Naive thymus-derived CD8-positive, alpha-beta T cell (primary cell): ENCODE measurements around the gene ABCB1. TPM values are rescaled to one million over a fixed set of nuclear protein-coding genes. Genes with fewer than 3 reads are reported as not detected.

ENCODE experiments used
- ATAC-seq, 2 donors: fragments of 150-1000 bp; cut with Tn5 transposase in 1 of 2; sonication (Bioruptor Pico), chemical (Tn5 transposase) in 1 of 2; 1 replicate in 1 of 2; 2 replicates in 1 of 2; pipeline ENCODE4 v1.10.0; 2021; ENCODE audit warnings: mild to moderate bottlenecking in 2 of 2, moderate library complexity in 2 of 2
- POLR2A ChIA-PET: fragments of 350-600 bp; sonication (Branson Sonifier 250); formaldehyde crosslinking; loops from one replicate; lab custom pipeline; 2021; ENCODE audit warnings: antibody characterized with exemption; lab: Charles Lee
- DNase-seq, 10 donors: peaks; one replicate each; pipeline versions ENCODE4 v3.0.0 to v3.0.0-alpha.2; 2020 to 2022
- H3K27ac Mint-ChIP-seq, 10 donors: one replicate each; pipeline ENCODE4 v1.8.0; 2020 to 2022; ENCODE audit warnings: mild to moderate bottlenecking in 10 of 10, mixed read lengths in 10 of 10, moderate library complexity in 4 of 10, inconsistent platforms in 1 of 10
- H3K27me3 Mint-ChIP-seq, 5 donors: one replicate each; pipeline ENCODE4 v1.8.0; 2021 to 2022; ENCODE audit warnings: mixed read lengths in 5 of 5
- H3K36me3 Mint-ChIP-seq, 3 donors: one replicate each; pipeline ENCODE4 v1.8.0; 2020 to 2022; ENCODE audit warnings: mixed read lengths in 3 of 3, mild to moderate bottlenecking in 2 of 3, inconsistent platforms in 1 of 3
- H3K4me1 Mint-ChIP-seq, 4 donors: one replicate each; pipeline ENCODE4 v1.8.0; 2021 to 2022; ENCODE audit warnings: mixed read lengths in 4 of 4
- H3K4me3 Mint-ChIP-seq, 10 donors: one replicate each; pipeline ENCODE4 v1.8.0; 2020 to 2022; ENCODE audit warnings: mild to moderate bottlenecking in 10 of 10, mixed read lengths in 10 of 10, moderate library complexity in 6 of 10, inconsistent platforms in 1 of 10
- H3K9me3 Mint-ChIP-seq, 9 donors: one replicate each; pipeline ENCODE4 v1.8.0; 2020 to 2022; ENCODE audit warnings: mixed read lengths in 9 of 9, mild to moderate bottlenecking in 3 of 9, inconsistent platforms in 1 of 9, moderate library complexity in 1 of 9
- polyA plus RNA-seq, 3 donors: library from polyadenylated mRNA; unstranded; fragments of 300-500 nt; fragmentation: Illumina TruSeq; gene quantifications; one replicate each; pipeline ENCODE4 v1.2.3, GENCODE V29; 2021
- total RNA-seq, 8 experiments: library from RNA in 2 of 8; stranded (reverse) in 2 of 8; gene quantifications; one replicate each; pipeline ENCODE4 v1.2.3 and lab custom pipeline; 2021 to 2026

The ABCB1 gene
- total and polyA plus RNA-seq, 5 experiments from 2014 or later, result 25.3 to 58.7 (median 34.7) TPM

- Mint-ChIP-seq H3K4me1 (no peaks in the 10 kb centered on the region), H3K27ac (peak overlapping the region in 1 of 10 donors; percentile 37), H3K4me3 (no peak overlapping the region), H3K36me3 (peaks cover 26 to 74% (median 49%) of the 10 kb centered on the region in 3 donors), H3K9me3 (no peaks in the 10 kb centered on the region), H3K27me3 (no peaks in the 10 kb centered on the region)
- POLR2A ChIA-PET, result no interaction called here
- ATAC-seq (no peak), DNase-seq (no peak)
These were observed 59.0 kb downstream of the ABCB1 start for GRCh38 chr7:87541648-87542047.

GRCh38 chr7:87538052-87538451, 62.6 kb downstream of the ABCB1 start:
- no peaks in the 10 kb centered on the region for H3K27me3 Mint-ChIP-seq
- ATAC-seq, result no peak
- no peak for DNase-seq
- H3K36me3 Mint-ChIP-seq, result peaks cover 27 to 81% (median 51%) of the 10 kb centered on the region in 3 donors
- H3K4me1 Mint-ChIP-seq, result no peaks in the 10 kb centered on the region
- H3K4me3 Mint-ChIP-seq, result no peak overlapping the region
- POLR2A ChIA-PET, result no interaction called here
- H3K27ac Mint-ChIP-seq, result no peak overlapping the region
- H3K9me3 Mint-ChIP-seq, result no peaks in the 10 kb centered on the region

DNA sequence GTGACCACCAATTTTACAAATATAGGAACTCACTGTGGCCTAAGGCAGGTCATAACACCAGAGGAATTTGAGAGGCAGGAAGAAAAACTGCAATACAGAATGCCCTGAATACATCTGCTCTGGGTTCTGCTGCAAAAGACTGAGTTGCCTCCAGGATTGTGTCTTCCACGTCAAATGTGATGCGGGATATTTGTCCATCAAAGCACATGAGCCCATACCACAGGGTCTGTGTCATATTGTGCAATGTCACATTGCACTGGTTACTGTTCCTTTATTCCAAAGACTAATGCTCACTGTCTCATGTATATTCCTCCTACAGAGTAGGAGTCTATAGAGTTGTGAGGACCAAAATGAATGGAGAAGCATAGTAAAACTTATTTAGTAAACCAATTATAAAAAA, 66.6 kb downstream of the ABCB1 start:
- no peak overlapping the region for H3K27ac Mint-ChIP-seq

DNA sequence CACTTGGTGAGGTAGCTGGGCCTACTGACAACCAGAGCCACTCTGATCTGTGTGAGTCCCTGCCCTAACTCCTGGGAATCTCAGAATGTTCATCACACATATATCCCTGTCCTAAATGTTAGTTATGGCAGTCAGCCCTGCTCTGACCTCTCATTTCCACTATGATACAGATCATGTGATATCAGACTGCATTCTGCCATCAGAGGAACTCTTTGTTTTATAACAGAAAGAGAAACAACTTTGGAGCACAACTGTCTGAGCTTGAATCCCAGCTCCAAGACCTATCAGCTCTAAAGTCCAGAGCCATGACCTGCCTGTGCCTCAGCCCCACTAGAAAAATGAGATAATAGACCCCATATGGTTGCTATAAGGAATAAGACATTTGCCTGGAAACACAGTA, 70.6 kb downstream of the ABCB1 start:
- H3K4me3 Mint-ChIP-seq, result no peak overlapping the region
- H3K36me3 Mint-ChIP-seq, result peaks cover 24 to 88% (median 53%) of the 10 kb centered on the region in 3 donors
- peak overlapping the region in 3 of 10 donors; percentile 9 to 57 (median 17) for H3K27ac Mint-ChIP-seq
- no peak for ATAC-seq
- POLR2A ChIA-PET, result no interaction called here
- H3K4me1 Mint-ChIP-seq, result peaks cover 0 to 6% (median 4%) of the 10 kb centered on the region in 4 donors
- H3K27me3 Mint-ChIP-seq, result no peaks in the 10 kb centered on the region
- no peak for DNase-seq
- no peaks in the 10 kb centered on the region for H3K9me3 Mint-ChIP-seq

More for the DNA sequence above, 66.6 kb downstream of the ABCB1 start:
- POLR2A ChIA-PET, result no interaction called here
- Mint-ChIP-seq H3K4me3 (no peak overlapping the region), H3K27me3 (no peaks in the 10 kb centered on the region), H3K36me3 (peaks cover 17 to 88% (median 51%) of the 10 kb centered on the region in 3 donors), H3K9me3 (no peaks in the 10 kb centered on the region), H3K4me1 (peaks cover 0 to 3% (median 0%) of the 10 kb centered on the region in 4 donors)
- ATAC-seq (no peak), DNase-seq (no peak)

GRCh38 chr7:87528730-87529129, 72.0 kb downstream of the ABCB1 start:
- ATAC-seq (no peak), DNase-seq (no peak)
- H3K4me1 Mint-ChIP-seq, result peaks cover 0 to 6% (median 4%) of the 10 kb centered on the region in 4 donors
- POLR2A ChIA-PET, result no interaction called here
- no peak overlapping the region for H3K4me3 Mint-ChIP-seq
- H3K27me3 Mint-ChIP-seq, result no peaks in the 10 kb centered on the region
- peak overlapping the region in 1 of 10 donors; percentile 28 for H3K27ac Mint-ChIP-seq
- H3K9me3 Mint-ChIP-seq, result no peaks in the 10 kb centered on the region
- peaks cover 21 to 83% (median 49%) of the 10 kb centered on the region in 3 donors for H3K36me3 Mint-ChIP-seq

GRCh38 chr7:87518735-87519134, 81.9 kb downstream of the ABCB1 start:
- DNase-seq (no peak), ATAC-seq (no peak)
- no peak overlapping the region for H3K27ac Mint-ChIP-seq
- POLR2A ChIA-PET, result no interaction called here
- no peaks in the 10 kb centered on the region for H3K27me3 Mint-ChIP-seq
- peaks cover 6 to 76% (median 44%) of the 10 kb centered on the region in 3 donors for H3K36me3 Mint-ChIP-seq
- H3K4me3 Mint-ChIP-seq, result no peak overlapping the region
- H3K4me1 Mint-ChIP-seq, result peaks cover 0 to 8% (median 0%) of the 10 kb centered on the region in 4 donors
- H3K9me3 Mint-ChIP-seq, result no peaks in the 10 kb centered on the region

DNA sequence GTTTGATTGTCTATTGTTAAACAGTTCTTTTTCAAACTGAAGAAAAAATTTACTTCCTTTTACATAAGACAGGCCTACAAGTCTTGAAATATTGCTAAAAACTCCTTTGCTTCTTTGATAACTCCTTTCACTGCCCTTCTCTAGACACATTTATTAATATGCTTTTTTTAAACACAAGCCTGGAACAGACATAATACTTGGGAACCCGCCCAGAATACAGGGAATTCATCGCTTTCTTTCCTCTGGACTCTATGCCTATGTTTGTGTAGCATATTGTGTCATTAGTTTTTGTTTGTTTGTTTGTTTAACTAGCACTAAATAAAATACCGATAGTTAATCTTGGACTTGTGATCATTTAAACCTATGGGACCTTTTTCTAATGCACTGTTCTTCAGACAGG, 82.8 kb downstream of the ABCB1 start:
- no peak overlapping the region for H3K4me3 Mint-ChIP-seq
- H3K27me3 Mint-ChIP-seq, result no peaks in the 10 kb centered on the region
- H3K36me3 Mint-ChIP-seq, result peaks cover 6 to 82% (median 41%) of the 10 kb centered on the region in 3 donors
- DNase-seq, result no peak
- H3K4me1 Mint-ChIP-seq, result peaks cover 0 to 8% (median 0%) of the 10 kb centered on the region in 4 donors
- POLR2A ChIA-PET, result no interaction called here
- no peaks in the 10 kb centered on the region for H3K9me3 Mint-ChIP-seq
- ATAC-seq, result no peak
- peak overlapping the region in 1 of 10 donors; percentile 44 for H3K27ac Mint-ChIP-seq

- H3K36me3 Mint-ChIP-seq, result peaks cover 6 to 85% (median 41%) of the 10 kb centered on the region in 3 donors
- DNase-seq (no peak), ATAC-seq (no peak)
- no peak overlapping the region for H3K27ac Mint-ChIP-seq
- H3K4me3 Mint-ChIP-seq, result no peak overlapping the region
- no peaks in the 10 kb centered on the region for H3K9me3 Mint-ChIP-seq
- POLR2A ChIA-PET, result no interaction called here
- H3K4me1 Mint-ChIP-seq, result peaks cover 0 to 8% (median 0%) of the 10 kb centered on the region in 4 donors
- H3K27me3 Mint-ChIP-seq, result no peaks in the 10 kb centered on the region
These were observed 83.4 kb downstream of the ABCB1 start for GRCh38 chr7:87517136-87517815.

- peaks cover 6 to 87% (median 23%) of the 10 kb centered on the region in 3 donors for H3K36me3 Mint-ChIP-seq
- H3K9me3 Mint-ChIP-seq, result no peaks in the 10 kb centered on the region
- H3K27me3 Mint-ChIP-seq, result no peaks in the 10 kb centered on the region
- DNase-seq, result no peak
- no peak for ATAC-seq
- POLR2A ChIA-PET, result no interaction called here
- H3K27ac Mint-ChIP-seq, result no peak overlapping the region
- peaks cover 0 to 2% (median under 1%) of the 10 kb centered on the region in 4 donors for H3K4me1 Mint-ChIP-seq
- H3K4me3 Mint-ChIP-seq, result no peak overlapping the region
These were observed 86.8 kb downstream of the ABCB1 start for GRCh38 chr7:87513735-87514335.

- Mint-ChIP-seq H3K36me3 (peaks cover 6 to 89% (median 27%) of the 10 kb centered on the region in 3 donors), H3K27me3 (no peaks in the 10 kb centered on the region), H3K4me1 (peaks cover 0 to 5% (median under 1%) of the 10 kb centered on the region in 4 donors), H3K4me3 (no peak overlapping the region), H3K27ac (no peak overlapping the region), H3K9me3 (no peaks in the 10 kb centered on the region)
- POLR2A ChIA-PET, result no interaction called here
- no peak for ATAC-seq
- no peak for DNase-seq
These were observed 87.8 kb downstream of the ABCB1 start for GRCh38 chr7:87512906-87513305.

DNA sequence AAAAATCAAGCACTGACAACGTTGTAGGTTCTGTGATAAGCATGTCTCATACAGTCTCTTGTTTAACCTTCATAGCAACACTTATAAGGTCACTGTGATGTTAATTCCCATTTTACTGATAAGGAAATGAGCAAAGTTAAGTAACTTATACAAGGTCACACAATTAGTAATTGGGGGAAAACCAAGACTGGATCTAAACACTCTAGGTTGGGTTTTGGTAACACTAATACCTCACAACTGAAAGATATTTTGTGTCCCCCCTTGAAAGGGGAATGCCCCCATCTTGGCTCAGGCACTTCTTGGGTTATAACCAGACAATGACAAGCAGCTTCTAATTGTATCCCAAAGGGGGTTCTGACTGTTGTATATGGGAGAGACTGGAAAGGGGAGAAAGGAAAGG, 89.2 kb downstream of the ABCB1 start:
- peaks cover 6 to 90% (median 29%) of the 10 kb centered on the region in 3 donors for H3K36me3 Mint-ChIP-seq
- POLR2A ChIA-PET, result no interaction called here
- ATAC-seq, result no peak

GRCh38 chr7:87510411-87510875, 90.2 kb downstream of the ABCB1 start:
- Mint-ChIP-seq H3K36me3 (peaks cover 6 to 92% (median 36%) of the 10 kb centered on the region in 3 donors), H3K27ac (peak overlapping the region in 3 of 10 donors; percentile 8 to 67 (median 63)), H3K4me1 (peaks cover 0 to 8% (median under 1%) of the 10 kb centered on the region in 4 donors), H3K27me3 (no peaks in the 10 kb centered on the region), H3K4me3 (no peak overlapping the region), H3K9me3 (no peaks in the 10 kb centered on the region)
- DNase-seq, result no peak
- no peak for ATAC-seq
- POLR2A ChIA-PET, result no interaction called here

More for the DNA sequence above, 89.2 kb downstream of the ABCB1 start:
- peaks cover 0 to 5% (median under 1%) of the 10 kb centered on the region in 4 donors for H3K4me1 Mint-ChIP-seq
- no peak overlapping the region for H3K4me3 Mint-ChIP-seq
- H3K27me3 Mint-ChIP-seq, result no peaks in the 10 kb centered on the region
- H3K9me3 Mint-ChIP-seq, result no peaks in the 10 kb centered on the region
- DNase-seq, result no peak
- H3K27ac Mint-ChIP-seq, result peak overlapping the region in 2 of 10 donors; percentile 17 to 71

DNA sequence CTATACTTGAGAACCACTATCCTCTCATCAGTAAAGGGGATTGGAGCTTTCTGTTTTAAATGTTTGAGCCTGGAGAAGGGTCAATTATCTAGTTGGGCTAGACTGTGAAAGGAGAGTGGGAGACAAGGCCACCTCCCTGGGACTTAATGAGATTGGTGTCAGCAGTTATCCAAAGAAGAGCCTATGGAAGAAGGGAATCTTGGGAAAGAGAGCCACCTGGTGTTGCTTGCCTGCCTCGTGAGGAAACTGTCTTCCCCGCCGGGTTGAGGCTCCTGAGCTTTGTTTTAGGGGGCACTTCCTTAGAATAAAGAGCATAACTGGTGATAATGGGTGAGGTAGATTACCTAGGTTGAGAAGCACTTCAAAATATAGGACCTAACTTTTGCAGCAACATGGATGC, 93.2 kb downstream of the ABCB1 start:
- ATAC-seq (no peak), DNase-seq (no peak)
- Mint-ChIP-seq H3K4me1 (peaks cover 0 to 8% (median 0%) of the 10 kb centered on the region in 4 donors), H3K9me3 (no peaks in the 10 kb centered on the region), H3K27ac (peak overlapping the region in 4 of 10 donors; percentile 25 to 60 (median 31)), H3K36me3 (peaks cover 0 to 87% (median 33%) of the 10 kb centered on the region in 3 donors), H3K27me3 (no peaks in the 10 kb centered on the region), H3K4me3 (no peak overlapping the region)
- POLR2A ChIA-PET, result no interaction called here
